ENCODE results near the gene ZNF410. TPM values are rescaled to one million over a fixed set of nuclear protein-coding genes. Genes with fewer than 3 reads are reported as not detected.

The ZNF410 gene, protein sequence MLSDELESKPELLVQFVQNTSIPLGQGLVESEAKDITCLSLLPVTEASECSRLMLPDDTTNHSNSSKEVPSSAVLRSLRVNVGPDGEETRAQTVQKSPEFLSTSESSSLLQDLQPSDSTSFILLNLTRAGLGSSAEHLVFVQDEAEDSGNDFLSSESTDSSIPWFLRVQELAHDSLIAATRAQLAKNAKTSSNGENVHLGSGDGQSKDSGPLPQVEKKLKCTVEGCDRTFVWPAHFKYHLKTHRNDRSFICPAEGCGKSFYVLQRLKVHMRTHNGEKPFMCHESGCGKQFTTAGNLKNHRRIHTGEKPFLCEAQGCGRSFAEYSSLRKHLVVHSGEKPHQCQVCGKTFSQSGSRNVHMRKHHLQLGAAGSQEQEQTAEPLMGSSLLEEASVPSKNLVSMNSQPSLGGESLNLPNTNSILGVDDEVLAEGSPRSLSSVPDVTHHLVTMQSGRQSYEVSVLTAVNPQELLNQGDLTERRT
- total RNA-seq = 55.1 and 60.7 TPM in 2 replicates

DNA sequence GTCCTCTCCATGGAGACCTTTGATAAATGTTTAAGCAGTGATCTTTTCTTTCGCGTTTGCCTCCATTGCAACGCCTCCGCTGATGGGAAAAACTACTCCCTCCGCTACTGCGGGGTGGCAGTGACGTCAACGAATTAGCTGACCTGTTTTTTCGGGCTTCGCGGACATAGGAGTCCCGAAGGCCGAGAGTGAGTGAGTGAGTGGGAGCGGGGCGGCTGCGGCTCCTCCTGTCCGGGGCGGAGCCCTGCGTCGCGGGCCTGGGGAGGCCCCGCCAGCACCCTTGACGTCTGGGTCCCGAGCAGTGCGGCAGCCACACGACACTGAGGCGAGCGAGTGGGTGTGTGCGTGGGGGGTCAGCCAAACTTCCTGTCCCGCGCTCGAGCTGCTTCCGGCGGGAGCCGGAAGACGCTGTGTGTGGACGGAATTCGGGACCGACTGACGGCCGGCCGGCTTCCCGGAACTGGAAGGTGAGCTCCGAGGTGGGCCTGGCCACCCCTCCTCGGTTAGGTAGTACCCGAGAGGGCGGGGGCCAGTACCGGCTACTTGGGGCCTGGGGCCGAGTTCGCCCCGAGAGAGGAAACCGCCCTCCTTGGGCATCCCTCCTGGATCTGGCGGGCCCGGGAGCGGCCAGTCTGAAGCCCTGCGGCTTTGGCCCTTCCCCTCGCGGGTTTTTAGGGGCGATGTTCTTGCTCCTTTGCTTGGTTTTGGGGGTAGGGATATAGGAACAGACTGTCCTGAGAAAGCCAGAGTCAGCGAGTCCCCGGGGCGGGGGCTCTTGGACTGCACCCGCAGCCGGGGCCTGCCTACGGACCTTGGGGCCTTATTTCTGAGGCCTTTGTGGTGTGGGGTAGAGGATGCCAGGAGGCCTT is at the start of gene ZNF410:
Gene ZNF410 (plus strand): TSS at position 411 of the 869 bp plus-strand sequence. CDS start 5,317 bp downstream, outside the sequence.

DNA sequence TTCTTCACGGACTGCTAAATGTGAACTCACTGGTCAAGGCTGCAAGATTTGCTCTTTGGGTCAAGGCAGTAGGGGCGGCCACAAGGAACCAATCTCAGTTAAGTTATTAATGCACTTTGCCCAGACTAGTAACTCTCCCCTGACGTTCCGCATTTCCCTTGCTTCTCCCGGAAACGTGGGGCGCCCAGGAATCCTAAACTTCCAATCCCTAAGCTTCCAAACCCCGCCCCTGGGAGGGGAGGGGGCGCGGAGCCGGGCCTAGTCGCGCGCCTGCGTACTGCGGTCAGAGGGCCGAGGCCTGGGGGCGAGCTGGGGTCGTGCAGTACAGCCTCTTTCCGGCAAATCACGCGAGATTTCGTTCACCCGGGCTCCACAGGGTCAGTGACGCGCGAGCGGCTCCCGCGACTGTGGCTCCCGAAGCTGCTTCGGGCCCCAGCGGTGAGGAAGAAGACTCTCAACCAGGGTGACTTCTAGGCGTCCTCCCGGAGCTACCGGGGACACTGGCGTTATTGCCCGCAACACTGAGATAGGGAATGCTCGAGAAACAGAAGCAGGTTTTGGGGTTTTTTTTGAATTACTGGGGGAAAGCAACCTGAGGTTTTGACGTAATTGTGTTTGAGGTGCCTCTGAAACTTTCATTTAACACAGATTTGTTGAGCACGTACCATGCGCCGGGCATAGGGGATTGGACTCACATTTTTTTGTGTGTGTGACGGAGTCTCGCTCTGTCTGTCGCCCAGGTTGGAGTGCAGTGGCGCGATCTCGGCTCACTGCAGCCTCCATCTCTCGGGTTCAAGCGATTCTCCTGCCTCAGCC is 34.9 kb upstream of the ZNF410 start, which contains the start of gene PTGR2:
Gene PTGR2 (plus strand): TSS at position 265 of the 816 bp plus-strand sequence. CDS start 7,032 bp downstream, outside the sequence.

GRCh38 chr14:73949752-73950734 is 63.4 kb downstream of the ZNF410 start, which contains the start of the genes COQ6 and FAM161B:
Gene COQ6 (plus strand): TSS chr14:73950302. CDS start chr14:73950333, 31 bp downstream.
Gene FAM161B (minus strand): TSS chr14:73950094. CDS start chr14:73950026, 68 bp downstream.

Small RNA genes within 50 kb of the gene (small RNA-seq; reads per million reads assigned to genes)
- not detected for gene AC005520.4
- gene RF00019 = not detected

Other genes starting within 250 kb of the ZNF410 start
- 10.0 and 15.4 TPM in 2 replicates for gene DNAL1, start 241.9 kb upstream of the ZNF410 start, total RNA-seq
- gene PNMA1, start 172.5 kb upstream of the ZNF410 start, total RNA-seq = 47.0 and 51.9 TPM in 2 replicates
- 3.5 and 4.5 TPM in 2 replicates for gene PTGR2, start 35.0 kb upstream of the ZNF410 start, total RNA-seq
- gene FAM161B, start 63.2 kb downstream of the ZNF410 start, total RNA-seq = 2.3 and 2.9 TPM in 2 replicates
- gene COQ6, start 63.4 kb downstream of the ZNF410 start, total RNA-seq = 13.2 and 17.3 TPM in 2 replicates
- gene ENTPD5, start 132.4 kb downstream of the ZNF410 start, total RNA-seq = 14.5 and 15.4 TPM in 2 replicates
- 2.7 and 3.2 TPM in 2 replicates for gene BBOF1, start 132.5 kb downstream of the ZNF410 start, total RNA-seq
- gene ALDH6A1, start 197.6 kb downstream of the ZNF410 start, total RNA-seq = 23.1 and 25.0 TPM in 2 replicates
- gene LIN52, start 198.1 kb downstream of the ZNF410 start, total RNA-seq = 10.8 and 11.1 TPM in 2 replicates